Kidney tubule cell (primary cell): ENCODE data around the gene SP1.
A peak's percentile ranks its signal among the peaks of the same experiment; 100 is the strongest.
"Not testable (repeated sequence)": the region's sequence is repeated elsewhere in the genome, so short reads cannot be mapped to it uniquely, and the experiment has no call there.

ENCODE experiments used
- DNase-seq: peaks from one replicate; pipeline ENCODE4 v3.0.0-alpha.2; 2018; ENCODE audit warnings: low spot score

SP1 gene

DNA sequence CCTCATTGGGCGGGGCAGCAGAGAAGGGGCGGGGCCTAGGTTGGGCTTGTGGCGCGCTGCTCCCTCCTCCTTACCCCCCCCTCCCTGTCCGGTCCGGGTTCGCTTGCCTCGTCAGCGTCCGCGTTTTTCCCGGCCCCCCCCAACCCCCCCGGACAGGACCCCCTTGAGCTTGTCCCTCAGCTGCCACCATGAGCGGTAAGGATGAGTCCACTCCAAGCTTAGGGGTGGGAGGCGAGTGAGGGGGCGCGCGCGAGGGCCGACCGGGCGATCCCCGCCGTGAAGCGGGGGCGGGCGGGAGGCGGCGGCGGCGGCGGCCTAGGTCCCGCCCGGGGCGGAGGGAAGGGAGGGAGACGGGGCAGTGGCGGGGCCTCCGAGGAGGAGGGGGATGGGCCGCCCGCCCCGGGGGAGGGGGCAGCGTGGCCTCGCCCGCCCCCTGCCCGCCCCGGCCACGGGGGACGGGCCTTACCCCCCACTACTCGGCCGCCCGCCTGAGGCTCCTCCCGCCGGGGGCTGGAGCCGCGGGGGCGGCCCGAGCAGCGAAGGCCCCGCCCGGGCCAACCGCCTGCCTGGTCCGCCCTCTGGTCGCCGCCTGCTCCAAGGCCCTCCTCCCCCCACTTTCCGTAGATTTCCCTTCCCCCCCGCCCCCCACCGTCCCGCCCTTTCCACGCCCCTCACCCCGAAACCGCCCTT lies at the start of gene SP1:
Gene SP1, plus strand, starts transcription at position 73 of the 690 bp plus-strand sequence. Its CDS starts 116 bp downstream, at position 189.
- peak; percentile 97 for DNase-seq

GRCh38 chr12:53330671-53331070 lies 49.3 kb upstream of the SP1 start:
- no peak for DNase-seq

DNA sequence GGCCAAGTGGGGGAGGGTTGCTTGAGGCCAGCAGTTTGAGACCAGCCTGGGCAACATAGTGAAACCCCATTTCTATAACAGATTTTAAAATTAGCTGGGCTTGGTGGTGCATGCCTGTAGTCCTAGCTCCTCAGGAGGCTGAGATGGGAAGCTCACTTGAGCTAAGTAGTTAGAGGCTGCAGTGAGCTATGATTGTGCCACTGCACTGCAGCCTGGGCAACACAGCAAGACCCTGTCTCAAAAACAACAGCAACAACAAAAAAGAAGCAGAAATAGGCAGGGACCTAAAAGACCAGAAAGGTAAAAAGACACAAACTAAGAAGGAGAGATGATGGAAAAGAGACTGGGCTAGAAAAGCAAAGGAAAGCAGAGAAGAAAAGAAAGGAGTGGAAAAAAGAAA lies 47.6 kb upstream of the SP1 start:
- DNase-seq, result not testable (repeated sequence)

GRCh38 chr12:53332744-53333143 lies 47.2 kb upstream of the SP1 start:
- no peak for DNase-seq

DNA sequence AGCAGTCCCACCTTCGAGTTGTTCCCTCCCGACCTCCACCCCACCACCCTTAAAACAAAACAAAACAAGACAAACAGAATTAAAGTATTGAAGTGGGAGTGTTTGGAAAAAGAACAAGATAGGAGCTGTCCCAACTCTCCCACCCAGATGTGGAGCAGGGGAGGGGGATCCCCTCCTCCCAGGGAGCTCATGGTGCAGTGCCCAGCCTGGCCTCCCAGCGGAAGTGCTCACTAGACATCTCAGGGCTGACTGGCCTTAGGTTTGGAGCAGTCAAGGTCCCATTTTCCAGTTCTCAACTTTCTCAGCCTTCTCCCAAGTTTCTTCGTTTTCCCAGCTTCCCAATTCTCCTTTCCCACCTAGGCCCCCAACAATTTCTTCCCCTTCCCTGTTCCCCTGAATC lies 46.7 kb upstream of the SP1 start:
- no peak for DNase-seq

- DNase-seq, result no peak
Measured at GRCh38 chr12:53333845-53334244, 46.1 kb upstream of the SP1 start.

DNA sequence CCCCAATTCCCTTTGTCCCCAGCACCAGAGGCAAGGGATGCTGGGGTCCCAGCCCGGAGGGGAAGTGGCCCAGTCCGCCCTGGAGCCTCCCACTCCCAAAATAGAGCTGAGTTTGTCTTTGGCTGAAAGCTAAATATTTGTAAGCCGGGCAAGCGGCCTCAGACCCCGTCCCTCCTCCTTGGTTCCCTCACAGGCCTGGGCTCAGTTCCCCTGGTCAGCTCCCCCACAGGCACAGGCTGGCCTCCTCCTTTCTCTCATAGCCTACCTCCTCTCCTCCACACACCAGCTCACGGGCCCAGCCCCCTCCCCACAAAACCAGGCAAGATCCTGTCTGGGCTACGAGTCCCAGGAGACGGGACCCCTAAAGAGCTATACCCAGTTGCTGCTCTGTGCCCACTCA lies 45.2 kb upstream of the SP1 start:
- no peak for DNase-seq

- DNase-seq, result no peak
Measured at GRCh38 chr12:53336181-53336681, 43.7 kb upstream of the SP1 start, which contains the start of gene SP7. SP7 (minus strand) TSS chr12:53336354; CDS start chr12:53335646, 708 bp downstream.

DNA sequence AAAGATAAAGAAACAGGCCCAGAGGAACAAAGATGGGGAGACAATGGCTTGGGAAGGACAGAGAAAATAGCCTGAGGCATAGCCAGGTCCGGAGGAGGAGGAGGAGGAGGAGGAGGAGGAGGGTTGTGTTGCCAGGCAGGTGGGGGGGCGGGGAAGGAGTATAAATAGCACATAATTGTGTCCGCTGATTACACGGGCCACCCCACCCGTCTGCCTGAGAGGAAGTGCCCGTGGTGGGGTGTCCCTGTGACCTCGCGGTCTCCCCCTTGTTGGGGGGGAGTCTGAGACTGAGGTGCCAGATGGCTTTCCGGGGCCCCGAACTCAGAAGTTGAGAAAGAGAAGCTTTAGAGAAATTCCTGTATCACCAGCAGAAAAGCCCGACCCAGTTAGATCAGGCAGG lies 42.0 kb upstream of the SP1 start:
- DNase-seq, result no peak

DNA sequence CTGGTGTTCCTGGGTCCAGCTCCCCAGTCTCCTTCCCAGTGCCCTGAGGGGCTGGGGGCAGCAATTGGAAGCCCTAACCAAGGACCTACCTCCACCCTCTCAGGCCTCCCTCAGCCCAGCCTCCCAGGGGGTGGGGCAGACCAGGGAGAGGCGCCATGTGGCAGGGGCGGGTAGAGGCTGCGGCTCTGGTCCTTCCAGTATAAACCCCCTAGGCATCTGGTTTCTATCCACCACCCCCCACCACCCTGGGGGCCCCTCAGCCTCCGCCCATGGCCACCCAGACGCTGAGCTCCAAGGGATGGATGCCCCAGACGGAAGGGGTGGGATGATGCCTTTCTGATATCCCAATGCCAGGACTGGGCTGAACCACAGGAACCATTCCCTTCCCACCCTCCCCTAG lies 41.1 kb upstream of the SP1 start:
- no peak for DNase-seq

DNA sequence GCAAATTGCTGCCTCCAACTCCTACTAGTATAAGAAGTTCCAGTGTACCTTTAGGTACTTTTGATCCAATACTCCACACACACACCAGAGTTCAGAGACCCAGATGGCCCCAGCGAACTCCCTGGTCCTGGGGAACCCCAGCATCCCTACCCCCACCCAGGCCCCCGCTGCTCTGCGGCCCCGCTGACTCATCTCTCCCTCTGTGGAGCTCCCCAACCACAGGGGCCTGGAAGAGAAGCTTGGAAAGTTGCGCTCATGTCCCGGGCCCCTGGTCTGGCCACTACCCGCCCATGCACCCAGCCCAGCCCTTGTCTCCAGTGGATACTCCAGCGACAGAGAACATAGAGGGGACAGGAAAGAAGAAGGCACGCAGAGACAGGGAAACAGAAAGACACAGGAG lies 39.6 kb upstream of the SP1 start:
- DNase-seq, result no peak

DNA sequence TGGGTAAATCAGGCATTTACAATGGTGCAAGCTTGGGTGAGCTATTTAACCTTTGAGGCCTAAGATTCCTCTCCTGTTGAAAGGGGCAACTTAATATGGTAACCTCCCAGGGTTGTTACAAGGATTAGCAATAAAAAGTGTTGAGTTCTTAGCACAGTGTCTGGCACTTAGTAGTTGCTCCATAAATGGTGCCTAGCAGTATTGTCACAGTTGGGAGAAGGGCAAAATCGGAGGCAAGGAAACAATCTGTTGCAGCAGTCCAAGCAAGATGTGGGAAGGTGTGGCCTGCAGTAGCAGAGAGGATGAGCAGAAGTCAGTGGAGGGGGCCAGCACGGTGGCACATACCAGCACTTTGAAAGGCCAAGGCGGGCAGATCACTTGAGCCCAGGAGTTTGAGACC lies 36.5 kb upstream of the SP1 start:
- no peak for DNase-seq

DNA sequence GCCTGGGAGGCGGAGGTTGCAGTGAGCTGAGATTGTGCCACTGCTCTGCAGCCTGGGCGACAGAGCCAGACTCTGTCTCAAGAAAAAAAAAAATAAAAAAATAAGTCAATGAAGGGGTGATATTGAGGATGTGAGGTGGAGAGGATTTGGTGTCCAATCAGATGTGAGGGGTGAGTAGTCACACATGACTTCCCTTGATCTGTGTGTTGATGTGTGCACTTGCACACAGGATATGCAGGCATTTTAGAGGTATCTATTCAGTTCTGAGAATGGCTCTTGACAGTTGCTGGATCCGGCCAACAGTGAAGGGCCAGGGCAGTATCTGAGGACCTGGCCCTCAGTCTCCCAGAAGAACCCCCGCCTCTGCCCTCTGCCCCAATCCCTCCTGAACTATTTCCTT lies 36.0 kb upstream of the SP1 start:
- no peak for DNase-seq

DNA sequence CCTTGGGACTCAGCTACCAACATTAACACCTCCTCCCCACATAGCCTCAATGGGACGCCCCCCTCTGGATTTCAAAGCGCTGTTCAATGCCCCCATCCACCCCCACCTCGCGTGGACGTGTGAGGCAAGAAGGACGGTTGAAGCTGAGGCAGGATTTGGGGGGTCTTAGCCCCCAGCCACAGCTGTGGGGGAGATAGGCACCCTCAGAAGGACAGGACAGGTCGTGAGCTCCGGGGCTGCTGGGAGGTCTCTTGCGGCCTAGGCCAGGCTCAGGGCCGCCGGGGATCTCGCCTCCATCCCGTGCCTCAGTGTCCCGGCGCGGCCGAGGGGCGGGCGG lies 35.5 kb upstream of the SP1 start:
- no peak for DNase-seq

- peak; percentile 60 for DNase-seq
Measured at GRCh38 chr12:53344824-53345485, 35.0 kb upstream of the SP1 start.

- DNase-seq, result no peak
Measured at GRCh38 chr12:53345486-53346188, 34.3 kb upstream of the SP1 start.

GRCh38 chr12:53346491-53346890 lies 33.5 kb upstream of the SP1 start:
- no peak for DNase-seq

DNA sequence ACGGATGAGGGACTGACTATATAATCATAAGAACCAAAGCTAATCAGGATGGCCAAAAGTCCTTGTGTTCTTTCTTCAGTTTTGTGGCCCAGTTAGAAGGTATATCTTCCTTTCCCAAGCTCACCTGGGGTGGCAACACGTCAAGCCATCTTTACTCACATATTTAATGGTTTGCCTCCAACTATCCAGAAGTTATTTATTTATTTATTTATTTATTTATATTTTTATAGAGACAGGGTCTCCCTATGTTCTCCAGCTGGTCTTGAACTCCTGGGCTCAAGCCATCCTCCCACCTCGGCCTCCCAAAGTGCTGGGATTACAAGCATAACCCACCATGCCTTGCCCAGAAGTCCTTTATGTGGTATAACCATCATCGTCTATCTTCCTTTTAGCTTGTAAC lies 32.1 kb upstream of the SP1 start:
- DNase-seq, result no peak

DNA sequence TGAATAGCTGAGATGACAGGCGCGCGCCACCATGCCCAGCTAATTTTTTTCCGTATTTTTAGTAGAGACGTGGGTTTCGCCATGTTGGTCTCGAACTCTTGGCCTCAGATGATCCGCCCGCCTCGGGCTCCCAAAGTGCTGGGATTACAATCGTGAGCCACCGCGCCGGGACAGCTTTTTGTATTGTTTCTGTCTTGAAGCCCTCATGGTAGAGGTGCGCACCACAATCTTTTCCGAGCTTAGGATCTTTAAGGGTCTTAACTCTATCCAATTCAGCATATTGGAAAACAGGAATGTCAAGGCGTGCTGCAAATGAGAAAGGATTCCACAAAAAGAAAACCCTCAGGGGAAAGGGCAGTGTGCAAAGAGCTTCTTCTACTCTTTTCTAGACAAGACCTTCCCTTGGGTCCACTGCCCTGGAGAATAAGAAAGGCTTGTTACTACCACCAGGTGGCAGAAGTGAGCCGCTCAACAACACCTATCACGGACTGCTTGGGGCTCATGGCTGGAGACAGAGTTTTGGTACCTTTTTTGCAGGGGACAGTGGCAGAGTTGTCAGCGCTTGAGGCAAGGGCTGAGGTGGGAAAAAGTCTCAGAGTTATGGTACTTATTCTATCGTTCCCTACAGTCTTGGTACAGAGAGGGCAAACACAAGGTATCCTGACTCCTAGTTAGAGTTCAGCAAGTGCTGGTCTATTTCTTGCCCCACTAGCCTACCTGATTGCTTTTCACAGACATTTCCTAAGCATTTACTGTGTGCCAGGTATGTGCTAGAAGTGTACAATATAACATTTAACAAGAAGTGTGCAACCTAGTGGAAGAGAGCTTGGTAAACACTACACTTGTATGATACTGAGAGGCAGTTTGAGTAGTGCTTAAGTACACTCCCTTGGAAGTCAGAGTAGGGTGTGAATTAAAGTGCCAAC lies 27.4 kb upstream of the SP1 start:
- peak; percentile 87 for DNase-seq

DNA sequence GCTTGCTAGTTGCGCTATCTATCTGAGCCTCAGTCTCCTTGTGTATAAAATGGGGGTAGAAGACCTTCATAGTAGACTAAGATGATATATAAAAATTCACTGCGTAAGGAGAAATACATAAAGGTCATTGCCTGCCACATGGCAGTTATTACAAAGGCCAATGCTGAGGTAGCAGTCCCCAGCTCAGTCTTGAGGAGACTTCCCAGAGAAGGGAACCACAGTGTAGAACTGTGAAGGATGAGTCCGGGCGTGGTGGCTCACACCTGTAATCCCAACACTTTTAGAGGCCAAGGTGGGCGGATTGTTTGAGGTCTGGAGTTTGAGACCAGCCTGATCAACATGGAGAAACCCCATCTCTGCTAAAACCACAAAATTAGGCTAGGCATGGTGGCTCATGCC lies 26.7 kb upstream of the SP1 start:
- DNase-seq, result no peak

DNA sequence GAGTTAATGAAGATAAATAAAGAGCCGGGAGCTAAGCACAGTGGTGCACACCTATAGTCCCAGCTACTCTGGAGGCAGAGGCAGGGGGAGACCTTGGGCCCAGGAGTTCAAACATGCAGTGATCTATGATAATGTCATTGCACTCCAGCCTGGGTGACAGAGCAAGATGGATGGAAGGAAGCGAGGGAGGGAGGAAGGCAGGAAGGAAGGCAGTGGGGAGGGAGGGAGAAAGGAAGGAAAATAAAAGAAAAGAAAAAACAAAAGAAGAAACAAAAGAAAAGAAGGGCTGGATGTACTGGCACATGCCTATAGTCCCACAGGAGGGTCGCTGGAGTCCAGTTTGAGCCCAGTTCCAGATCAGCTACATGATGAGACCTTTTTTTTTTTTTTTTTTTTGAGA lies 24.9 kb upstream of the SP1 start:
- no peak for DNase-seq

DNA sequence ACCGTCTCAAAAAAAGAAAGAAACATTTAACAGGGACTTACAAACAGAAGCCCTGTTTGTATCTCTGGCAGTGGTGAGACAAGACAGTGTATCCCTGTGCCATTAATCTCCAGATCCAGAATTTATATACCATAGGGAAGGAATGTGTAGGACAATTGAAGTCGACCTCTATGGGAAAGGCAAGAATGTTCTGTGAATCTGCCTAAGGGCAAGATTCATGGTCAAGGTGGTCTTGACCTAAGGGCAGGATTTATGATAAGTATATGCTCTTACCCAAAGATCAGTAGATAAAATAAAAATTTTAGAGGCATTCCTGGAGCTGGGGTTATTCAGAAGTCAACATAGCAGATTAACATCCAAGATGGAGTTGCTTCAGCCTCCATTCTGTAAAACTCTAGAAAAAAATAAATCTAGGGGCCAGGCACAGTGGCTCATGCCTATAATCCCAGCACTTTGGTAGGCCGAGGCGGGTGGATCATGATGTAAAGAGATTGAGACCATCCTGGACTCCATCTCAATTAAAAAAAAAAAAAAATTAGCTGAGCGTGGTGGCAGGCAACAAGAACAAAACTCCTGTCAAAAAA lies 21.0 kb upstream of the SP1 start:
- DNase-seq, result no peak
